GM19468 (cell line): ENCODE results near the gene MYO3B.

ENCODE experiments used
- ATAC-seq: cut with Tn5 transposase; IDR thresholded peaks from one replicate; pipeline ENCODE4 v1.9.1; 2021; ENCODE audit warnings: mild to moderate bottlenecking, moderate library complexity, moderate number of reproducible peaks; ENCODE audit not compliant: unreplicated experiment; ENCODE audit errors: extremely low read depth

MYO3B gene

GRCh38 chr2:170227507-170227947 lies 49.6 kb downstream of the MYO3B start:
- ATAC-seq, result peak; percentile 63

GRCh38 chr2:170227951-170228350 lies 50.0 kb downstream of the MYO3B start:
- ATAC-seq, result no peak

GRCh38 chr2:170228429-170228828 lies 50.5 kb downstream of the MYO3B start:
- ATAC-seq, result no peak

- ATAC-seq, result no peak
Observed at GRCh38 chr2:170229125-170229524, 51.2 kb downstream of the MYO3B start.

GRCh38 chr2:170229744-170230143 lies 51.8 kb downstream of the MYO3B start:
- no peak for ATAC-seq

GRCh38 chr2:170235860-170236679 lies 58.1 kb downstream of the MYO3B start:
- ATAC-seq, result no peak

- ATAC-seq, result no peak
Observed at GRCh38 chr2:170236680-170237047, 58.7 kb downstream of the MYO3B start.

GRCh38 chr2:170237572-170238120 lies 59.7 kb downstream of the MYO3B start:
- ATAC-seq, result no peak

GRCh38 chr2:170238776-170239175 lies 60.8 kb downstream of the MYO3B start:
- ATAC-seq, result no peak

- no peak for ATAC-seq
Observed at GRCh38 chr2:170240629-170241028, 62.7 kb downstream of the MYO3B start.

GRCh38 chr2:170241756-170242155 lies 63.8 kb downstream of the MYO3B start:
- ATAC-seq, result no peak

- ATAC-seq, result no peak
Observed at GRCh38 chr2:170243118-170243837, 65.3 kb downstream of the MYO3B start.

GRCh38 chr2:170243898-170244297 lies 66.0 kb downstream of the MYO3B start:
- no peak for ATAC-seq

GRCh38 chr2:170244555-170244954 lies 66.6 kb downstream of the MYO3B start:
- no peak for ATAC-seq

GRCh38 chr2:170245312-170245711 lies 67.4 kb downstream of the MYO3B start:
- ATAC-seq, result no peak

GRCh38 chr2:170247333-170247732 lies 69.4 kb downstream of the MYO3B start:
- ATAC-seq, result no peak

- ATAC-seq, result no peak
Observed at GRCh38 chr2:170247882-170248393, 70.0 kb downstream of the MYO3B start.

GRCh38 chr2:170248574-170249393 lies 70.8 kb downstream of the MYO3B start:
- no peak for ATAC-seq

- no peak for ATAC-seq
Observed at GRCh38 chr2:170249761-170250160, 71.8 kb downstream of the MYO3B start.

GRCh38 chr2:170250584-170250983 lies 72.6 kb downstream of the MYO3B start:
- no peak for ATAC-seq
